NOMO-1 treated with DMSO at 0.1 percent for 48 hours (cell line): ENCODE measurements around the gene CNTRL.

ENCODE experiments used
- DNase-seq: peaks from one replicate; lab custom pipeline; 2025; ENCODE audit not compliant: unreplicated experiment; lab: John Stamatoyannopoulos, UW

CNTRL gene

GRCh38 chr9:121179930-121180681 is 105.4 kb downstream of the CNTRL start:
- DNase-seq, result no peak

- no peak for DNase-seq
Measured at GRCh38 chr9:121182101-121182836, 107.5 kb downstream of the CNTRL start.

- peak; percentile 60 for DNase-seq
Measured at GRCh38 chr9:121182989-121183388, 108.2 kb downstream of the CNTRL start.

DNA sequence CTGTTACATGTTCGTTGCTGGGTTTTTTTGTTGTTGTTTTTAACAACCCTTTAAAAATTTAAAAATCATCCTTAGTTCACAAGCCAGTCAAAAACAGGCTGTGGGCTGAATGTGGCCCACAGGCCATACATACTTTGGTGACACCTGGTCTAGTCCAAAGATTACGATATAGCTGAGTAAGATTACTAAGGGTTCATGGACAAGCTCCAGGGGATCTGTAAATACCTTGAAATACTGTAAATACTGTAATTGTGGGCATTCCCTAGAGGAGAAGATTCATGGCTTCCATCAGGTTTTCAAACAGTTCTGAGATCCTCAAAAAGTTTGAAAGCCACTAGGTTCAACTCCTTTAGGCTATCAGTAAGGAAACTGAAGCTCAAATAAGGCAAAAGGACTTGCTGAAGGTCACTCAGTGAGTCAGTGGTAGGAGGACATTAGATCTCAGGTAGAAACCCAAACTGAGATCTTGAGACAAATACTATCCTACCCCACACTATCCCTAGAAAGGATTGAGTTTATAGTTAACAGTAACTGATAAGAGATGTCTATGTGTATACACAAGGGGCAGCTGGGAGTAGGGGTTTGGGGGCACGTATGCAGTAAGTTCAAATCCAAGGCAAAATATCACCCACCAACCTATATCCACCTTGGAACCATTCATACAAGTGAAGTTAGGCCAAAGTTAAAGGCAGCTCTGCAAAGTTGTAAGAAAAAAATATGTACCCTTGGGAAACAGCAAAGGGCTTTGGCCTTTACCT is 109.1 kb downstream of the CNTRL start:
- DNase-seq, result no peak

DNA sequence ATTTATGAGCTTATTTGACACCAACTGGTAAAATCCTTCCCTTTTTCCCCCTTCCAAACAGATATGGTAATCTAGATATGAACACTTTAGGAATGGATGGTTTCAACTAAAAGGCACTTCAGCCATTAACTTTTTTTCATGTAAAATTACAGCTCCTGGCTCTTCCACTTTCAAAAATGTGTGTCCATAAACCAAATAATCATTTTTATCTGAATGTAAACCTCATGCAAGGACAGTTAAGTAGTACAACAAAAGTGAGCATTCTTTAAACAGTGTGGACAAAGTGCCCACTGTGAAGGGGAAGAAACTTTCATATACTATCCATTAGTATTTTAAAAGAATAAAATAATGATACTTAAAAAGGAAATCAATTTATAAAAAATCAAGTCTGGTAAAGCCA is 109.7 kb downstream of the CNTRL start:
- no peak for DNase-seq

GRCh38 chr9:121185178-121185745 is 110.5 kb downstream of the CNTRL start:
- peak; percentile 32 for DNase-seq

DNA sequence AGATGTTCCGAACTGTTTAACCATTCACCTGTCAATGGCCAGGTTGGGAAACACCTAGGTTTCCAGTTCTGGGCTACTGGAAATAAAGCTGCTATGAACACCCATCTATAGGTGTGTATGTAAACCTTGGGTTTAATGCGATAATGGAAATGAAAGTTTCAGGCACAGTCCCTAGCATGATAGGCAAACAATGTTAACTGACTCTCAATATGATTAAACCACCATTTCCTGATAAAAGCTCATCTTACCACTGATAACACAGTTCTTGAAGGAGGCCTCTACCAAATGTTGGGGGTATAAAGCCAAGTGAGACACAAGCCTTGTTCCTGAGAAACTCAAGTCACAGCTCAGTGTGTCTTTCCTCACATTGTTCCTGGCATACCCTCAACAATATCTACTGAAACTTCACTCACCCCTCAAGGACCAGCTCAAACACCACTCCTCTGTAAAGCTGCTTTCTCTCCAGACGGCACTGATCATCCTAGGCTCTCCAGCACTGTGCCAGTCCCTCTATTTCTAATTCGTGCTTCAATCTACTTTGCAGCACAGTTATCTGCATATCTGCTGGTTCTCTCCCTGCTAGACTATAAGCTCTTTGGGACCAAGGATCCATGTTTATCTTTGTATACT is 111.1 kb downstream of the CNTRL start:
- no peak for DNase-seq

GRCh38 chr9:121187636-121188305 is 113.0 kb downstream of the CNTRL start:
- no peak for DNase-seq

- DNase-seq, result no peak
Measured at GRCh38 chr9:121189006-121189405, 114.3 kb downstream of the CNTRL start.

- no peak for DNase-seq
Measured at GRCh38 chr9:121189660-121190059, 114.9 kb downstream of the CNTRL start.

DNA sequence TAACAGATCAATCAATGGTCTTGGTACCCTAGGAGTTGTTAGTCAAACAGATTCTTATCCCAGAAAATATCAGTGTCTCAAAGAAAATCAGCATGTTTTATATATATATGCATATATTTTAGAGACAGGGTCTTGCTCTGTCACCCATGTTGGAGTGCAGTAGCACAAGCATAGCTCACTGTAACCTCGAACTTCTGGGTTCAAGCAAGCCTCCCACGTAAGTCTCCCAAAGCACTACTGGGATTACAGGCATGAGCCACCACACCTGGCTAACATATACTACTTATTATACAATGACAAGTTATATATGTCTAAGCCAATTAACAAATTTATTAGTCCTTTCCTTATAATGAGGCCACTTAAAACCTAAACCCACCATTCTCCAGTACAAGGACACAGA is 116.5 kb downstream of the CNTRL start:
- DNase-seq, result no peak

- no peak for DNase-seq
Measured at GRCh38 chr9:121192518-121192917, 117.8 kb downstream of the CNTRL start.

GRCh38 chr9:121192959-121193640 is 118.3 kb downstream of the CNTRL start:
- DNase-seq, result no peak

- DNase-seq, result peak; percentile 42
Measured at GRCh38 chr9:121194730-121195129, 120.0 kb downstream of the CNTRL start.

- no peak for DNase-seq
Measured at GRCh38 chr9:121196389-121196788, 121.6 kb downstream of the CNTRL start.

GRCh38 chr9:121197132-121197531 is 122.4 kb downstream of the CNTRL start:
- DNase-seq, result no peak

DNA sequence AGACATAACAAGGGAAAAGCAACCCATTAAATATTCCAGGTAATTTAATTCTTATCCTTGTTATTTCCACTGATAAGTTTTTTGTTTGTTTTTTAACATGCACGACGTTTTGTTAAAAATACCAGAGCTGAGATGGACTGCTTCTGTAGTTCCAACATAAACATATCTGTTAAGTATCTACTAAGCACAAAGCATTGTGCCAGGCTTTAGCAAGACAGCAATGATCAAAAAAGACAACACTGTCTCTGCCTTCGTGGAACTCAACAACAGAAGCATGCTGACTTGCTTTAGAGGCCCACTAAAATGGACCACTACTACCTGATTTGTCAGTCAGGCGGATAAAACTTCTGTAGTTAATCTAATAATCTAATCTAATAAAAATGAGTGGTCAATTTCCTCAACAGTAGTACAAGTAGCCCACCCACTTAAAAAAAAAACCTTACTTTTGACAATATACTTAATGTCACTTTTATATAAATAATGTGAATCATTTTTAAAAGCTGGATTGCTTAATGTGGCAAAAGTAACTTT is 123.8 kb downstream of the CNTRL start:
- no peak for DNase-seq

- peak; percentile 36 for DNase-seq
Measured at GRCh38 chr9:121199921-121200320, 125.2 kb downstream of the CNTRL start.

DNA sequence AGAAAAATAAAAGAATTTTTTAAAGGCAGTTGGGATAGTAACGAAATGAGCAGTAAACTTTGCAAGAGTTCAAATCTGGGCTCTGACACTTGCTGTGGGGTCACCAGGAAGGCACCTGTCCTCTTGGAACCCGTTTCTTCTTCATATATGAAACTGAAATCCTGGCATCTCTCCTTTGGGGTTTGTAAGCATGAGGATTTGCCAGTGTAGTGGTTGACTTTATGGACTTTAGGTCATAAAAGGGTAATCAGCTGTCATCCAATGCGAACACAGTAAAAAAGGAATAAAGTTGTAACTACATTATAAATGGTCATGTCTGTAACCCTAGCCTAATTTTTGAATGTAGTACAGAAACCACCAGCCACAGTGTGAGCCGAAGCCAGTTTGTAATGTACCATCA is 125.6 kb downstream of the CNTRL start:
- DNase-seq, result no peak
